SK-N-SH (cell line): ENCODE results near the gene GPER1.

ENCODE experiments used
- ELF1 ChIP-seq: IDR thresholded peaks from 2 replicates; pipeline ENCODE4 v1.4.0; 2012
- EZH2phosphoT487 ChIP-seq: fragments of 200-600 bp; sonication (generic); IDR thresholded peaks from 2 replicates; pipeline ENCODE4 v1.6.1; 2017; ENCODE audit warnings: low read depth, mixed run types, mild to moderate bottlenecking, antibody characterized with exemption, moderate library complexity, borderline replicate concordance
- GABPA ChIP-seq: IDR thresholded peaks from 2 replicates; pipeline ENCODE4 v1.4.0; 2012; ENCODE audit warnings: low read depth, mild to moderate bottlenecking
- MEF2A ChIP-seq: IDR thresholded peaks from 2 replicates; pipeline ENCODE4 v1.4.0; 2012; ENCODE audit warnings: low read depth, borderline replicate concordance
- MXI1 ChIP-seq: IDR thresholded peaks from 2 replicates; pipeline ENCODE4 v1.6.1; 2012; ENCODE audit warnings: mild to moderate bottlenecking, low read depth, low read length, improper control_type of control experiment
- PBX3 ChIP-seq: IDR thresholded peaks from 2 replicates; pipeline ENCODE4; 2012
- POLR2AphosphoS5 ChIP-seq: IDR thresholded peaks from 2 replicates; pipeline ENCODE4 v1.6.1; 2012; ENCODE audit warnings: low read depth, low read length
- RAD21 ChIP-seq: IDR thresholded peaks from 2 replicates; pipeline ENCODE4 v1.6.1; 2012; ENCODE audit warnings: mild to moderate bottlenecking, low read length
- RCOR1 ChIP-seq: fragments of 150-350 bp; IDR thresholded peaks from 2 replicates; pipeline ENCODE4 v1.6.1; 2017; ENCODE audit warnings: antibody characterized with exemption, low read length
- REST ChIP-seq: IDR thresholded peaks from 2 replicates; pipeline ENCODE4 v1.6.1; 2012; ENCODE audit warnings: mild to moderate bottlenecking, low read depth, low read length, moderate library complexity
- RFX5 ChIP-seq: IDR thresholded peaks from 2 replicates; pipeline ENCODE4 v1.6.1; 2012; ENCODE audit warnings: mild to moderate bottlenecking, improper control_type of control experiment, low read length
- USF1 ChIP-seq: IDR thresholded peaks from 2 replicates; pipeline ENCODE4 v1.4.0; 2012; ENCODE audit warnings: low read depth, borderline replicate concordance

GRCh38 chr7:1080921-1081255, 7.0 kb upstream of the GPER1 start:
- no peak for TF ChIP-seq RFX5
- no peak for TF ChIP-seq POLR2AphosphoS5
- TF ChIP-seq RCOR1 = no peak
- TF ChIP-seq PBX3 = no peak
- no peak for TF ChIP-seq GABPA
- no peak for TF ChIP-seq ELF1
- TF ChIP-seq USF1 = no peak
- no peak for TF ChIP-seq EZH2phosphoT487
- TF ChIP-seq MEF2A = no peak
- no peak for TF ChIP-seq MXI1
- TF ChIP-seq RAD21 = no peak
- no peak for TF ChIP-seq REST
